Measurements from ENCODE around the gene GLB1L. TPM values are rescaled to one million over a fixed set of nuclear protein-coding genes. Genes with fewer than 3 reads are reported as not detected.

Gene GLB1L
- total RNA-seq, 1 donor from 2014 or later: 7.2 TPM

GRCh38 chr2:219214786-219215185 lies 30.5 kb downstream of the GLB1L start:
- no peaks in the 10 kb centered on the region for H3K36me3 ChIP-seq

GRCh38 chr2:219214141-219214540 lies 31.1 kb downstream of the GLB1L start:
- H3K27me3 ChIP-seq: no peaks in the 10 kb centered on the region
- Mint-ChIP-seq H3K27me3 (ENCODE audit: insufficient read depth, low read depth) (peaks cover 10% of the 10 kb centered on the region), H3K9me3 (no peaks in the 10 kb centered on the region), H3K27ac (peak overlapping the region; percentile 44), H3K36me3 (peaks cover 13% of the 10 kb centered on the region), H3K4me1 (peaks cover 13% of the 10 kb centered on the region), H3K4me3 (no peak overlapping the region)
- H4K20me1 ChIP-seq (ENCODE audit: low read depth): peaks cover 10% of the 10 kb centered on the region
- H3K9me3 ChIP-seq (ENCODE audit: low read depth): no peaks in the 10 kb centered on the region
- H3K4me3 ChIP-seq: no peak overlapping the region
- no peak overlapping the region for H3K4me2 ChIP-seq
- DNase-seq (ENCODE audit: low spot score): no peak
- no peak overlapping the region for H3K9ac ChIP-seq
- H3K79me2 ChIP-seq (ENCODE audit: low read depth): no peaks in the 10 kb centered on the region
- no peak overlapping the region for H2AFZ ChIP-seq (replicated peaks)
- H3K27ac ChIP-seq: no peak overlapping the region
- peaks cover 16% of the 10 kb centered on the region for H3F3A ChIP-seq (ENCODE audit: low read depth)
- H3K36me3 ChIP-seq: no peaks in the 10 kb centered on the region
- no peak for TF ChIP-seq EZH2phosphoT487 (IDR thresholded peaks at IDR 0.05)
- no peak for TF ChIP-seq EZH2 (IDR thresholded peaks at IDR 0.05)
- TF ChIP-seq CTCF (IDR thresholded peaks at IDR 0.05): no peak
- peaks cover 4% of the 10 kb centered on the region for H3K4me1 ChIP-seq

More at GRCh38 chr2:219214786-219215185, 30.5 kb downstream of the GLB1L start:
- Mint-ChIP-seq H3K27ac (no peak overlapping the region), H3K36me3 (peaks cover 16% of the 10 kb centered on the region), H3K4me3 (no peak overlapping the region), H3K9me3 (no peaks in the 10 kb centered on the region), H3K4me1 (peaks cover 19% of the 10 kb centered on the region), H3K27me3 (ENCODE audit: insufficient read depth, low read depth) (peaks cover 12% of the 10 kb centered on the region)
- peaks cover 22% of the 10 kb centered on the region for H3F3A ChIP-seq (ENCODE audit: low read depth)
- no peak overlapping the region for H3K27ac ChIP-seq
- H3K4me3 ChIP-seq: no peak overlapping the region
- peaks cover 4% of the 10 kb centered on the region for H3K4me1 ChIP-seq
- H3K4me2 ChIP-seq: no peak overlapping the region
- no peaks in the 10 kb centered on the region for H3K9me3 ChIP-seq (ENCODE audit: low read depth)
- TF ChIP-seq CTCF (IDR thresholded peaks at IDR 0.05) (no peak), EZH2 (IDR thresholded peaks at IDR 0.05) (no peak), EZH2phosphoT487 (IDR thresholded peaks at IDR 0.05) (no peak)
- H3K9ac ChIP-seq: no peak overlapping the region
- no peak overlapping the region for H2AFZ ChIP-seq (replicated peaks)
- DNase-seq (ENCODE audit: low spot score): no peak
- no peaks in the 10 kb centered on the region for H3K27me3 ChIP-seq
- H4K20me1 ChIP-seq (ENCODE audit: low read depth): peaks cover 10% of the 10 kb centered on the region
- H3K79me2 ChIP-seq (ENCODE audit: low read depth): no peaks in the 10 kb centered on the region

- Histone ChIP-seq H3K79me2 (ENCODE audit: low read depth) (no peaks in the 10 kb centered on the region), H3F3A (ENCODE audit: low read depth) (peaks cover 11% of the 10 kb centered on the region), H3K9me3 (ENCODE audit: low read depth) (no peaks in the 10 kb centered on the region), H3K4me1 (peaks cover 4% of the 10 kb centered on the region), H3K27ac (no peak overlapping the region), H3K4me2 (no peak overlapping the region), H3K9ac (no peak overlapping the region), H3K27me3 (no peaks in the 10 kb centered on the region), H3K4me3 (no peak overlapping the region), H4K20me1 (ENCODE audit: low read depth) (peaks cover 10% of the 10 kb centered on the region), H3K36me3 (no peaks in the 10 kb centered on the region), H2AFZ (replicated peaks) (no peak overlapping the region)
- H3K9me3 Mint-ChIP-seq: no peaks in the 10 kb centered on the region
- H3K4me1 Mint-ChIP-seq: peaks cover 13% of the 10 kb centered on the region
- DNase-seq (ENCODE audit: low spot score): no peak
- H3K27ac Mint-ChIP-seq: no peak overlapping the region
- no peak overlapping the region for H3K4me3 Mint-ChIP-seq
- peaks cover 13% of the 10 kb centered on the region for H3K36me3 Mint-ChIP-seq
- TF ChIP-seq CTCF (IDR thresholded peaks at IDR 0.05) (no peak), EZH2phosphoT487 (IDR thresholded peaks at IDR 0.05) (no peak), EZH2 (IDR thresholded peaks at IDR 0.05) (no peak)
- peaks cover 8% of the 10 kb centered on the region for H3K27me3 Mint-ChIP-seq (ENCODE audit: insufficient read depth, low read depth)
Measured at GRCh38 chr2:219213486-219214071, 31.7 kb downstream of the GLB1L start.
